GM12878 (cell line): Measurements from ENCODE around the gene ZNF668. TPM values are rescaled to one million over a fixed set of nuclear protein-coding genes. Genes with fewer than 3 reads are reported as not detected.

Source experiments
- ATAC-seq: fragments of 200-7000 bp; cut with Tn5 transposase; 3 replicates; pipeline ENCODE4 v1.9.1; 2020; ENCODE audit warnings: mild to moderate bottlenecking, moderate library complexity
- BruUV-seq: library from RNA; stranded (reverse); fragments of 400-500 nt; replicated peaks from 2 replicates; lab custom pipeline; 2021; lab: Mats Ljungman, UMichigan
- CTCF ChIA-PET: fragments of 300-600 bp; sonication (Branson Sonifier 250); formaldehyde crosslinking; extraction: SDS; loops from one replicate; lab custom pipeline; 2021; ENCODE audit warnings: inconsistent platforms; lab: Yijun Ruan, JAX
- POLR2A ChIA-PET: fragments of 350-600 bp; formaldehyde crosslinking; extraction: SDS; loops from one replicate; lab custom pipeline; 2021; ENCODE audit warnings: inconsistent platforms; lab: Charles Lee
- RAD21 ChIA-PET: fragments of 300-600 bp; sonication (Branson Sonifier 250); formaldehyde crosslinking; loops from one replicate; lab custom pipeline; 2023; ENCODE audit warnings: antibody characterized with exemption; ENCODE audit not compliant: unreplicated experiment; lab: Charles Lee
- SMC1A ChIA-PET: fragments of 300-600 bp; sonication (Branson Sonifier 250); formaldehyde crosslinking; loops from one replicate; lab custom pipeline; 2023; ENCODE audit not compliant: unreplicated experiment, uncharacterized antibody; lab: Charles Lee
- DNase-seq: peaks from one replicate; pipeline ENCODE4 v3.0.0-alpha.2; 2011; ENCODE audit warnings: low read depth, low spot score
- FAIRE-seq: peaks from 3 replicates; lab custom pipeline; 2011; peaks lifted over from hg19 to GRCh38; lab: Jason Lieb, UNC
- H2AFZ ChIP-seq: 2 replicates; pipeline ENCODE4 v1.6.0; 2011; ENCODE audit warnings: low read depth, low read length, control low read depth; ENCODE audit not compliant: control insufficient read depth
- H3K27ac ChIP-seq: 2 replicates; pipeline ENCODE4 v1.5.1; 2011; ENCODE audit warnings: control low read depth; ENCODE audit not compliant: control insufficient read depth, insufficient read depth
- H3K27me3 ChIP-seq, 2 experiments: replicated peaks in 1 of 2; 2 replicates each; pipeline versions ENCODE4 v1.6.0 to v1.6.1; 2011; ENCODE audit warnings: low read length in 1 of 2; ENCODE audit not compliant: control insufficient read depth in 2 of 2, insufficient read depth in 2 of 2
- H3K36me3 ChIP-seq, 2 experiments: 2 replicates each; pipeline ENCODE4 v1.5.1; 2011; ENCODE audit warnings: low read length in 1 of 2; ENCODE audit not compliant: control insufficient read depth in 2 of 2, insufficient read depth in 2 of 2
- H3K4me1 ChIP-seq: 2 replicates; pipeline ENCODE4 v1.6.1; 2011; ENCODE audit warnings: mild to moderate bottlenecking, low read length, moderate library complexity, mixed read lengths; ENCODE audit not compliant: control insufficient read depth, insufficient read depth
- H3K4me2 ChIP-seq: 2 replicates; pipeline ENCODE4 v1.6.0; 2011; ENCODE audit warnings: control low read depth; ENCODE audit not compliant: control insufficient read depth, insufficient read depth
- H3K4me3 ChIP-seq: fragments of 200-600 bp; sonication (generic); 2 replicates; pipeline ENCODE4 v1.5.1; 2016
- H3K79me2 ChIP-seq: 2 replicates; pipeline ENCODE4 v1.6.0; 2011; ENCODE audit warnings: low read length; ENCODE audit not compliant: control insufficient read depth, insufficient read depth
- H3K9ac ChIP-seq: 2 replicates; pipeline ENCODE4 v1.8.0; 2011; ENCODE audit warnings: low read length, control low read depth, mixed read lengths; ENCODE audit not compliant: control insufficient read depth, insufficient read depth
- H3K9me3 ChIP-seq: replicated peaks from 3 replicates; pipeline ENCODE4 v1.5.1; 2011; ENCODE audit warnings: mild to moderate bottlenecking, low read length; ENCODE audit not compliant: control insufficient read depth, insufficient read depth
- H4K20me1 ChIP-seq: 2 replicates; pipeline ENCODE4 v1.6.0; 2011; ENCODE audit not compliant: control insufficient read depth, insufficient read depth
- MXI1 ChIP-seq: fragments of 150-350 bp; IDR thresholded peaks from 2 replicates; pipeline ENCODE4 v1.6.1; 2011; ENCODE audit warnings: low read depth, mild to moderate bottlenecking, inconsistent platforms, low read length, improper control_type of control experiment
- SUPT20H ChIP-seq: IDR thresholded peaks from 2 replicates; pipeline ENCODE4 v1.6.1; 2011; ENCODE audit warnings: low read depth, mild to moderate bottlenecking, low read length, moderate library complexity, borderline replicate concordance; ENCODE audit not compliant: control insufficient read depth
- YBX1 ChIP-seq: fragments of 450-650 bp; IDR thresholded peaks from 2 replicates; pipeline ENCODE4 v1.6.1; 2016; ENCODE audit warnings: antibody characterized with exemption
- WGBS: methylation state at CpG from one replicate; pipeline ENCODE4 v1.1.6; 2016; ENCODE audit warnings: low lambda C conversion rate; ENCODE audit not compliant: insufficient replicate concordance, insufficient coverage; ENCODE audit errors: missing lambda C conversion rate; 5-methylcytosine and 5-hydroxymethylcytosine counted together
- in situ Hi-C: fragments of 300-500 bp; cut with MboI; formaldehyde crosslinking; loops from 9 replicates; pipeline ENCODE4 v1.14.3; 2018; ENCODE audit warnings: mixed read lengths
- intact Hi-C: fragments of 100-400 bp; cut with micrococcal nuclease; formaldehyde crosslinking; loops from one replicate; pipeline ENCODE4 v1.14.2; 2022; ENCODE audit not compliant: unreplicated experiment
- polyA plus RNA-seq, 11 experiments: library from polyadenylated mRNA; depleted of rRNA in 4 of 11; unstranded in 6 of 11; stranded (reverse) in 5 of 11; fragments of >200 nt; fragmentation: Nextera tagmentation in 4 of 11; fragmentation: Illumina TruSeq in 1 of 11; extraction: Ambion mirVana in 4 of 11; extraction: Trizol in 1 of 11; gene quantifications; 1 replicate in 1 of 11; 2 replicates in 10 of 11; pipeline versions ENCODE4 v1.2.1 to v1.2.3, GENCODE V29; 2011 to 2016; ENCODE audit warnings: inconsistent platforms in 2 of 11, missing spikeins in 2 of 11, low read depth in 1 of 11
- total RNA-seq, 4 experiments: library from RNA; depleted of rRNA in 3 of 4; stranded (reverse); fragments of >200 nt in 3 of 4; fragmentation: Illumina TruSeq in 1 of 4; extraction: Trizol in 1 of 4; gene quantifications; 2 replicates each; pipeline versions ENCODE4 v1.2.1 to v1.2.3, GENCODE V29; 2013 to 2021
- TF ChIP-seq, protein P1 (sequence below): fragments of 450-650 bp; IDR thresholded peaks from 2 replicates; pipeline ENCODE4 v1.6.1; 2016; ENCODE audit warnings: mild to moderate bottlenecking, moderate library complexity, borderline replicate concordance

ZNF668 gene
- total and polyA plus RNA-seq, 10 of the 15 experiments (the other 5 are each of a cell fraction or from before 2014, with no cell fraction given): 0.05 to 20.7 (median 10.0) TPM; not detected in 1

DNA sequence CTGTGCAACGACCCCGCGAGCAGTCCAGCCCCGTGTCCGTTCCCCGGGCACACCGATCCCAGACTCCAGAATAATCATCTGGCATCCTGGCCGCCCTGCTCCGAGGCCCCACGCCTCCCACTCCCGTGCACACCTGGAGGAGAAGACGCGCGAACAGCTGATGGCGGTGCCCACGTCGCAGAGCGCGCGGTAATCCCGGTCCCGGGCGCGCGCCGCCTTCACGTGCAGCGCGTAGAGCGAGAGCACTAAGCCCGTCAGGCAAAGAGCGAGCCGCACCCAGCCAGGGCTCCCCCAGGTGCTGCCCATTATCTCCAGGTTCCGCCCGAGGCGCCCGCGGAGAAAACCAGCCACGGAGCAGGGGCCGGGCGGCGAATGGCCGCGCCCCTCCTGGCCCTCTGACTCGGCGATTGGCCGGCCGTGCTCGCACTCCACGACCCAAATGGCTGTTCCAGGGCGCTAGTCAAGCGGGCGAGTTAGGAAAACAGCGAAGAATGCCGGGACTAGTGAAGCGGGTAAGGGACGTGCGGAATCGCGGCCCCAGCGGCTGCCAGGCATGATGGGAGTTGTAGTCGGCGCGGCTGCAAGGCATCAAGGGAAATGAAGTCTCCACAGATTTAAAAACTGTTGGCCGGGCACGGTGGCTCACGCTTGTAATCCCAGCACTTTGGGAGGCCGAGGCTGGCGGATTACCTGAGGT is 20.5 kb upstream of the ZNF668 start, which contains the start of gene VKORC1 (continued):
- TF ChIP-seq, protein P1, sequence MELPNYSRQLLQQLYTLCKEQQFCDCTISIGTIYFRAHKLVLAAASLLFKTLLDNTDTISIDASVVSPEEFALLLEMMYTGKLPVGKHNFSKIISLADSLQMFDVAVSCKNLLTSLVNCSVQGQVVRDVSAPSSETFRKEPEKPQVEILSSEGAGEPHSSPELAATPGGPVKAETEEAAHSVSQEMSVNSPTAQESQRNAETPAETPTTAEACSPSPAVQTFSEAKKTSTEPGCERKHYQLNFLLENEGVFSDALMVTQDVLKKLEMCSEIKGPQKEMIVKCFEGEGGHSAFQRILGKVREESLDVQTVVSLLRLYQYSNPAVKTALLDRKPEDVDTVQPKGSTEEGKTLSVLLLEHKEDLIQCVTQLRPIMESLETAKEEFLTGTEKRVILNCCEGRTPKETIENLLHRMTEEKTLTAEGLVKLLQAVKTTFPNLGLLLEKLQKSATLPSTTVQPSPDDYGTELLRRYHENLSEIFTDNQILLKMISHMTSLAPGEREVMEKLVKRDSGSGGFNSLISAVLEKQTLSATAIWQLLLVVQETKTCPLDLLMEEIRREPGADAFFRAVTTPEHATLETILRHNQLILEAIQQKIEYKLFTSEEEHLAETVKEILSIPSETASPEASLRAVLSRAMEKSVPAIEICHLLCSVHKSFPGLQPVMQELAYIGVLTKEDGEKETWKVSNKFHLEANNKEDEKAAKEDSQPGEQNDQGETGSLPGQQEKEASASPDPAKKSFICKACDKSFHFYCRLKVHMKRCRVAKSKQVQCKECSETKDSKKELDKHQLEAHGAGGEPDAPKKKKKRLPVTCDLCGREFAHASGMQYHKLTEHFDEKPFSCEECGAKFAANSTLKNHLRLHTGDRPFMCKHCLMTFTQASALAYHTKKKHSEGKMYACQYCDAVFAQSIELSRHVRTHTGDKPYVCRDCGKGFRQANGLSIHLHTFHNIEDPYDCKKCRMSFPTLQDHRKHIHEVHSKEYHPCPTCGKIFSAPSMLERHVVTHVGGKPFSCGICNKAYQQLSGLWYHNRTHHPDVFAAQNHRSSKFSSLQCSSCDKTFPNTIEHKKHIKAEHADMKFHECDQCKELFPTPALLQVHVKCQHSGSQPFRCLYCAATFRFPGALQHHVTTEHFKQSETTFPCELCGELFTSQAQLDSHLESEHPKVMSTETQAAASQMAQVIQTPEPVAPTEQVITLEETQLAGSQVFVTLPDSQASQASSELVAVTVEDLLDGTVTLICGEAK: peak; percentile 50; the same call in 1 of the 2 replicates
- no peak for TF ChIP-seq YBX1

GRCh38 chr16:31094088-31094423 is 20.0 kb upstream of the ZNF668 start:
- Histone ChIP-seq H3K79me2 (peaks cover 20% of the 10 kb centered on the region), H2AFZ (peak overlapping the region; percentile 93), H3K4me2 (peak overlapping the region; percentile 86), H3K27me3 (no peaks in the 10 kb centered on the region), H3K4me3 (peak overlapping the region; percentile 99)
- no peak for FAIRE-seq
- intact Hi-C loops: loop anchor here (1.0 to 10.0 kb wide), 5 partner anchors 20 to 348 kb away; partner anchors contain the start of genes HSD3B7, SETD1A, STX4 and ZNF646
- SMC1A ChIA-PET: interaction anchor here (1.7 kb wide), 1 partner anchor 108 kb away, joined by 5 read pairs; no protein-coding TSS in a partner anchor
- 1% methylated on average over 20 of the region's 20 CpGs for WGBS
- TF ChIP-seq SUPT20H (no peak), MXI1 (peak; percentile 2; the same call in 1 of the 2 replicates)
- TF ChIP-seq, all 136 proteins: peak for 1
- DNase-seq (no peak), ATAC-seq (peak; percentile 27)
- RAD21 ChIA-PET: interaction anchor here (1.1 to 2.4 kb wide), 6 partner anchors 20 to 349 kb away, joined by 5 to 8 read pairs (median 5); partner anchors contain the start of genes HSD3B7, ZNF646, ZNF668 and ZNF843
- BruUV-seq: no TSS peak
- Histone ChIP-seq H3K9me3 (no peaks in the 10 kb centered on the region), H3K4me1 (peaks cover 8% of the 10 kb centered on the region), H3K27ac (peak overlapping the region; percentile 81), H3K36me3 (peaks cover 0 to 2% of the 10 kb centered on the region in 2 experiments; a peak in 3 of 4 replicates), H3K9ac (peak overlapping the region; percentile 83), H4K20me1 (no peaks in the 10 kb centered on the region)
- CTCF ChIA-PET: interaction anchor here (1.2 to 4.2 kb wide), 5 partner anchors 9 to 139 kb away, joined by 3 to 27 read pairs (median 13); partner anchors contain the start of gene HSD3B7
- POLR2A ChIA-PET: interaction anchor here (0.6 to 1.5 kb wide), 7 partner anchors 20 to 780 kb away, joined by 3 to 5 read pairs (median 3); partner anchors contain the start of genes FUS, STX4, ZNF267 and ZNF646
- in situ Hi-C loops: no loop called here
